ENCODE results near the gene KATNAL2. TPM values are rescaled to one million over a fixed set of nuclear protein-coding genes. Genes with fewer than 3 reads are reported as not detected.

Gene KATNAL2
- total RNA-seq, 1 experiment from 2014 or later = 21.7 TPM

- Mint-ChIP-seq H3K27me3 (ENCODE audit: low read depth) (no peaks in the 10 kb centered on the region; the same call in 1 of the 2 replicates), H3K4me3 (no peak overlapping the region), H3K9me3 (peaks cover 23 to 24% of the 10 kb centered on the region in 2 experiments), H3K27ac (no peak overlapping the region), H3K36me3 (ENCODE audit: insufficient read depth in 1 of 3, low read depth in 3 of 3) (peaks cover 34 to 46% (median 41%) of the 10 kb centered on the region in 3 experiments), H3K4me1 (peaks cover 18 to 21% of the 10 kb centered on the region in 2 experiments)
- H4K91ac ChIP-seq (ENCODE audit: insufficient read length, low read depth, low read length) = no peak overlapping the region
- H3K27me3 ChIP-seq (ENCODE audit: insufficient read depth, low read length) = no peaks in the 10 kb centered on the region
- no peak overlapping the region for H4K8ac ChIP-seq (replicated peaks; ENCODE audit: insufficient read length, low read depth, low read length)
- TF ChIP-seq CTCF (conservative IDR thresholded peaks at IDR 0.05) = no peak
- DNase-seq = no peak
- peaks cover 23% of the 10 kb centered on the region; the same call in 1 of the 2 replicates for H3K79me2 ChIP-seq (ENCODE audit: insufficient read depth, low read length)
- no peaks in the 10 kb centered on the region; the same call in 1 of the 2 replicates for H3K4me1 ChIP-seq (ENCODE audit: insufficient read depth, low read length)
- peaks cover 23% of the 10 kb centered on the region for H3K79me1 ChIP-seq (ENCODE audit: insufficient read depth, low read depth, low read length, poor library complexity, severe bottlenecking)
- H3K9ac ChIP-seq (ENCODE audit: extremely low read depth, insufficient read length, low read length) = no peak overlapping the region
- no peak overlapping the region for H2BK5ac ChIP-seq (ENCODE audit: insufficient read length, low read length)
- H3K4me2 ChIP-seq (ENCODE audit: insufficient read depth, insufficient read length, low read length) = no peak overlapping the region
- H4K20me1 ChIP-seq (ENCODE audit: control insufficient read depth, insufficient read depth, insufficient read length) = peaks cover 2% of the 10 kb centered on the region
- H2BK120ac ChIP-seq (ENCODE audit: low read depth, low read length, poor library complexity, severe bottlenecking) = no peak overlapping the region
- H4K5ac ChIP-seq (ENCODE audit: insufficient read length, low read depth, low read length) = no peak overlapping the region
- H2BK20ac ChIP-seq (ENCODE audit: low read depth, low read length, poor library complexity, severe bottlenecking) = no peak overlapping the region
- no peak overlapping the region for H2BK15ac ChIP-seq (ENCODE audit: low read depth, low read length)
- peaks cover 25% of the 10 kb centered on the region for H3K9me3 ChIP-seq (ENCODE audit: control insufficient read depth, low read depth, low read length)
- no peak overlapping the region for H3T11ph ChIP-seq (ENCODE audit: low read length)
- no peaks in the 10 kb centered on the region for H3K23me2 ChIP-seq (ENCODE audit: insufficient read length, low read depth, low read length, poor library complexity, severe bottlenecking)
- H3K18ac ChIP-seq (ENCODE audit: insufficient read length, low read depth, low read length) = no peak overlapping the region
- H3K14ac ChIP-seq (ENCODE audit: insufficient read depth, low read length) = no peak overlapping the region
- no peak overlapping the region for H2BK12ac ChIP-seq (ENCODE audit: insufficient read length, low read depth, low read length)
- no peak overlapping the region for H3K56ac ChIP-seq (ENCODE audit: insufficient read length, low read depth, low read length)
- WGBS (ENCODE audit: extremely low coverage, insufficient read length, low lambda C conversion rate) = no CpG with 5 or more reads among the region's 1 CpG
- no peak overlapping the region for H3K27ac ChIP-seq (ENCODE audit: insufficient read length, low read depth, low read length)
- no peak overlapping the region for H3K4ac ChIP-seq (ENCODE audit: low read depth, low read length)
- H2AFZ ChIP-seq (ENCODE audit: low read length) = no peak overlapping the region
- H3K23ac ChIP-seq (ENCODE audit: insufficient read length, low read depth, low read length) = no peak overlapping the region
- H2AK5ac ChIP-seq (ENCODE audit: insufficient read length, low read length) = no peak overlapping the region
Observed at GRCh38 chr18:46893360-46893759, 24.0 kb upstream of the KATNAL2 start.
